Measurements from ENCODE around the gene VARS1. TPM values are rescaled to one million over a fixed set of nuclear protein-coding genes. Genes with fewer than 3 reads are reported as not detected.

The VARS1 gene
- total and polyA plus RNA-seq, 2 of the 8 experiments (the other 6 are each of a cell fraction or from before 2014, with no cell fraction given) = 53.5 to 162 TPM

DNA sequence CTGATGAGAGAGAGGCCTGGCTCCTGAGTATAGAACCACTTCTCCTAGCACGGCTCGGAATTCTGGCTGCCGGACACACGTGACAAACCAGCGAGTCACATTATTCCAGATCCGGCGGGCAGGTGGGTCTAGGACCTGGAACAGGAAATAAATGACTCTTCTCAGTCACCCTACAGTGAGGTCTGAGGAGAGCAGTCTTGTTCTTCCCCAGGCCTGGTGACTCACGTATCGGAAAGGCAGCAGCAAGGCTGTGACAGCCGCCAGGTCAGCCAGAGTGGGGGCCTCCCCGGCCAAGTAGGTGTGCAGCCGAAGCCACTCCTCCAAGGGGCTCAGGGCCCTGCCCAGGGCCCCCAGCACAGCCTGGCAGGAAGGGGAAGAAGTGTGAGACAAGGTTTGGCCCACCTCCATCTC lies 2.8 kb downstream of the VARS1 start:
- H3K9ac ChIP-seq (replicated peaks in 1 of 4; ENCODE audit: extremely low read depth in 1 of 4, low read depth in 3 of 4, low read length in 3 of 4) = no peak overlapping the region
- no peak overlapping the region for H3K4me2 ChIP-seq (ENCODE audit: insufficient read depth in 1 of 2, low read depth in 2 of 2, low read length in 2 of 2)
- no peak overlapping the region for H4K91ac ChIP-seq (replicated peaks; ENCODE audit: insufficient read length, low read length)
- no peaks in the 10 kb centered on the region for H3K27me3 ChIP-seq (replicated peaks in 1 of 4; ENCODE audit: control insufficient read depth in 3 of 4, extremely low read depth in 1 of 4, insufficient read depth in 3 of 4, low read length in 3 of 4)
- H2AFZ ChIP-seq (ENCODE audit: low read length) = no peak overlapping the region
- no peak overlapping the region for H2BK120ac ChIP-seq (replicated peaks; ENCODE audit: low read depth, low read length)
- peaks cover 4 to 43% (median 16%) of the 10 kb centered on the region in 4 experiments; a peak in 6 of 8 replicates for H3K36me3 ChIP-seq (ENCODE audit: control insufficient read depth in 2 of 4, insufficient read depth in 4 of 4, low read length in 3 of 4)
- no peak overlapping the region for H2BK12ac ChIP-seq (ENCODE audit: low read depth, low read length)
- no peak overlapping the region for H2AK5ac ChIP-seq (ENCODE audit: low read depth, low read length)
- peaks cover 5% of the 10 kb centered on the region; the same call in 1 of the 2 replicates for H3K23me2 ChIP-seq (ENCODE audit: low read depth, low read length)
- peaks cover 0 to 19% of the 10 kb centered on the region in 2 experiments; a peak in 2 of 4 replicates for H3K79me2 ChIP-seq (ENCODE audit: control insufficient read depth in 1 of 2, insufficient read depth in 2 of 2, low read length in 2 of 2)
- H3K4me3 ChIP-seq (ENCODE audit: extremely low read depth in 1 of 4, insufficient read depth in 2 of 4, low read depth in 3 of 4, low read length in 4 of 4) = no peak overlapping the region
- H4K20me1 ChIP-seq (replicated peaks in 1 of 2; ENCODE audit: control insufficient read depth in 1 of 2, insufficient read depth in 2 of 2, low read length in 2 of 2) = peaks cover 0 to 6% of the 10 kb centered on the region in 2 experiments
- no peak overlapping the region for H2BK5ac ChIP-seq (ENCODE audit: low read depth, low read length)
- H2BK15ac ChIP-seq (ENCODE audit: low read length) = no peak overlapping the region
- no peak overlapping the region for H3K14ac ChIP-seq (ENCODE audit: insufficient read length)
- H3K18ac ChIP-seq (ENCODE audit: extremely low read depth, low read length) = no peak overlapping the region
- no peak for FAIRE-seq
- no peak overlapping the region for H3K4ac ChIP-seq (replicated peaks; ENCODE audit: insufficient read length, low read depth, low read length)
- H3K9me3 ChIP-seq (ENCODE audit: insufficient read depth in 2 of 2, low read depth in 1 of 2, low read length in 1 of 2) = no peaks in the 10 kb centered on the region
- CTCF ChIA-PET (ENCODE audit: partially characterized antibody) = interaction anchor here (0.6 to 15.6 kb wide), 4 partner anchors 14 to 114 kb away, joined by 3 to 228 read pairs (median 6); partner anchors contain the start of genes LSM2 and VWA7
- no peak overlapping the region for H4K8ac ChIP-seq (ENCODE audit: extremely low read depth, insufficient read depth, low read length)
- DNase-seq (ENCODE audit: low read depth in 1 of 2, low spot score in 2 of 2) = no peak
- no peak overlapping the region for H4K5ac ChIP-seq (ENCODE audit: insufficient read length, low read depth, low read length)
- POLR2A ChIA-PET (ENCODE audit: partially characterized antibody) = interaction anchor here (1.4 to 10.3 kb wide), 4 partner anchors 9 to 119 kb away, joined by 3 to 85 read pairs (median 6); partner anchors contain the start of gene VWA7
- H3K4me1 ChIP-seq (replicated peaks in 1 of 4; ENCODE audit: control insufficient read depth in 3 of 4, insufficient read depth in 4 of 4, low read length in 3 of 4) = peaks cover 0 to 2% (median under 1%) of the 10 kb centered on the region in 4 experiments; a peak in 3 of 7 replicates
- peak overlapping the region; percentile 6 for H3K56ac ChIP-seq (replicated peaks; ENCODE audit: insufficient read length, low read depth, low read length)
- H3K23ac ChIP-seq (ENCODE audit: insufficient read length) = no peak overlapping the region
- H3K27ac ChIP-seq (ENCODE audit: low read depth, low read length) = no peak overlapping the region
- WGBS, 2 experiments (ENCODE audit: extremely low coverage in 1 of 2, insufficient coverage in 1 of 2, insufficient read length in 1 of 2, insufficient replicate concordance in 2 of 2, low coverage in 1 of 2, low lambda C conversion rate in 2 of 2, missing lambda C conversion rate in 1 of 2) = 95% methylated on average over 11 of the region's 12 CpGs; no CpG with 5 or more reads in 1 of the 2 experiments
- no peak overlapping the region for H2BK20ac ChIP-seq (ENCODE audit: low read length)
- peaks cover 3% of the 10 kb centered on the region; the same call in 1 of the 2 replicates for H3K79me1 ChIP-seq (ENCODE audit: low read depth, low read length)
- TF ChIP-seq ASH2L (IDR thresholded peaks at IDR 0.05; ENCODE audit: low read length) (no peak), SP1 (IDR thresholded peaks at IDR 0.05; ENCODE audit: low read depth, low read length) (no peak), RBBP5 (IDR thresholded peaks at IDR 0.05; ENCODE audit: borderline replicate concordance, low read depth, low read length) (no peak), SP4 (IDR thresholded peaks at IDR 0.05; ENCODE audit: low read length) (no peak), HDAC2 (IDR thresholded peaks at IDR 0.05; ENCODE audit: borderline replicate concordance in 1 of 2, low read depth in 2 of 2, low read length in 2 of 2) (no peak), CREB1 (IDR thresholded peaks at IDR 0.05) (no peak), GABPA (IDR thresholded peaks at IDR 0.05; ENCODE audit: borderline replicate concordance, insufficient read depth, low read length) (no peak), ZNF274 (IDR thresholded peaks at IDR 0.05; ENCODE audit: borderline replicate concordance, extremely low read depth, low read length) (no peak)
- TF ChIP-seq, protein P1, sequence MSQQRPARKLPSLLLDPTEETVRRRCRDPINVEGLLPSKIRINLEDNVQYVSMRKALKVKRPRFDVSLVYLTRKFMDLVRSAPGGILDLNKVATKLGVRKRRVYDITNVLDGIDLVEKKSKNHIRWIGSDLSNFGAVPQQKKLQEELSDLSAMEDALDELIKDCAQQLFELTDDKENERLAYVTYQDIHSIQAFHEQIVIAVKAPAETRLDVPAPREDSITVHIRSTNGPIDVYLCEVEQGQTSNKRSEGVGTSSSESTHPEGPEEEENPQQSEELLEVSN (IDR thresholded peaks at IDR 0.05) = no peak
- TF ChIP-seq, protein P2, sequence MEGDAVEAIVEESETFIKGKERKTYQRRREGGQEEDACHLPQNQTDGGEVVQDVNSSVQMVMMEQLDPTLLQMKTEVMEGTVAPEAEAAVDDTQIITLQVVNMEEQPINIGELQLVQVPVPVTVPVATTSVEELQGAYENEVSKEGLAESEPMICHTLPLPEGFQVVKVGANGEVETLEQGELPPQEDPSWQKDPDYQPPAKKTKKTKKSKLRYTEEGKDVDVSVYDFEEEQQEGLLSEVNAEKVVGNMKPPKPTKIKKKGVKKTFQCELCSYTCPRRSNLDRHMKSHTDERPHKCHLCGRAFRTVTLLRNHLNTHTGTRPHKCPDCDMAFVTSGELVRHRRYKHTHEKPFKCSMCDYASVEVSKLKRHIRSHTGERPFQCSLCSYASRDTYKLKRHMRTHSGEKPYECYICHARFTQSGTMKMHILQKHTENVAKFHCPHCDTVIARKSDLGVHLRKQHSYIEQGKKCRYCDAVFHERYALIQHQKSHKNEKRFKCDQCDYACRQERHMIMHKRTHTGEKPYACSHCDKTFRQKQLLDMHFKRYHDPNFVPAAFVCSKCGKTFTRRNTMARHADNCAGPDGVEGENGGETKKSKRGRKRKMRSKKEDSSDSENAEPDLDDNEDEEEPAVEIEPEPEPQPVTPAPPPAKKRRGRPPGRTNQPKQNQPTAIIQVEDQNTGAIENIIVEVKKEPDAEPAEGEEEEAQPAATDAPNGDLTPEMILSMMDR (IDR thresholded peaks at IDR 0.05; ENCODE audit: control extremely low read depth in 1 of 3, insufficient read depth in 1 of 3, low read depth in 1 of 3, low read length in 3 of 3) = no peak
